Measurements from ENCODE around the gene CDYL2.

DNA sequence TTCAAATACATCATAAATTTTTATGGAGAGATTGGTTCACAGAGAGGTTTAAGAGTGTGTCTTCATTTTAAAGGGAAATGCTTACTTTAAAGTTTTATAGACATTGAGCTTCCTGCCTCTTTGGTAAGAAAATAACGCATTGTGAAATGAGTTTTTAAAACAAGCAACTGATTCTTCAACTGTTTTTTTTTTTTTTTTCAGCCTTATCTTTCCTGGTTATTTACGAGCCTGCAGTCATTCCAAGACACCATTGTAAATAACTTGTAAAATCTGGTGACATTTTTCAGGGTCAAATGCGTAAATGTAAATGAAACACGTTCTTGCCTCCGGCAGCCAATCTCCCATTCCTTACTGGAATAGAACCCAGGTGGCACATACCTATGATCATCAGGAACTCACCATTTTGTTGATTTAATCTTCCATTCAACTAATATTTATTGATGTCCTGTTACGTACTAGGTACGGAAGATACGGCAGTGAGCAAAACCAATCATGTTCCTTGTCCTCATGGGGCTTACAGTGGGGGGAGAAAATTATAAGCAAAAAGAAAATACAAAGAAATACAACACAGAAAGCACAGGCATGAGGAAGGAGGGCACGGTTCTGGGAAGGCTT lies 33.2 kb upstream of the CDYL2 start:
- TF ChIP-seq GATA2 (IDR thresholded peaks at IDR 0.05; ENCODE audit: low read depth, low read length) (no peak), GATA3 (IDR thresholded peaks at IDR 0.05; ENCODE audit: low read depth, low read length) (no peak)
